Panc1 (cell line): ENCODE measurements around the gene BBS1. TPM values are rescaled to one million over a fixed set of nuclear protein-coding genes. Genes with fewer than 3 reads are reported as not detected.

ENCODE experiments used
- ATAC-seq: fragments of 200-7000 bp; cut with Tn5 transposase; 2 replicates; pipeline ENCODE4 v1.9.1; 2020; ENCODE audit warnings: mild to moderate bottlenecking, moderate library complexity
- BruUV-seq: library from RNA; stranded (reverse); fragments of 400-500 nt; replicated peaks from 2 replicates; lab custom pipeline; 2021; lab: Mats Ljungman, UMichigan
- CTCF ChIA-PET: fragments of 300-600 bp; sonication (Branson Sonifier 250); formaldehyde crosslinking; loops from one replicate; lab custom pipeline; 2022; ENCODE audit warnings: antibody characterized with exemption; lab: Charles Lee
- POLR2A ChIA-PET: fragments of 300-600 bp; sonication (Branson Sonifier 250); formaldehyde crosslinking; loops from one replicate; lab custom pipeline; 2022; ENCODE audit warnings: antibody characterized with exemption; lab: Charles Lee
- DNase-seq: peaks from one replicate; pipeline ENCODE4 v3.0.0-alpha.2; 2010; ENCODE audit warnings: low read depth, low spot score
- H3K27ac ChIP-seq: 2 replicates; pipeline ENCODE4 v1.5.1; 2011; ENCODE audit warnings: mild to moderate bottlenecking, low read length, inconsistent platforms
- H3K27me3 ChIP-seq: fragments of 200-500 bp; sonication (Bioruptor generic); 2 replicates; pipeline ENCODE4 v1.6.0; 2014; ENCODE audit warnings: low read length, inconsistent platforms; ENCODE audit not compliant: control insufficient read depth, insufficient read depth
- H3K36me3 ChIP-seq: fragments of 200-500 bp; sonication (Bioruptor generic); 2 replicates; pipeline ENCODE4 v1.5.1; 2014; ENCODE audit warnings: inconsistent platforms, mild to moderate bottlenecking, low read length, moderate library complexity; ENCODE audit not compliant: control insufficient read depth, insufficient read depth
- H3K4me1 ChIP-seq: 2 replicates; pipeline ENCODE4 v1.5.1; 2011; ENCODE audit warnings: inconsistent platforms, mild to moderate bottlenecking, low read length, moderate library complexity; ENCODE audit not compliant: control insufficient read depth, insufficient read depth
- H3K4me3 ChIP-seq, 2 experiments: 2 replicates each; pipeline ENCODE4 v1.5.1; 2011 to 2012; ENCODE audit warnings: low read depth in 2 of 2, low read length in 2 of 2, mild to moderate bottlenecking in 2 of 2, inconsistent platforms in 1 of 2, moderate library complexity in 1 of 2
- H3K9me3 ChIP-seq: fragments of 200-500 bp; sonication (Bioruptor generic); 2 replicates; pipeline ENCODE4 v1.5.1; 2014; ENCODE audit warnings: low read depth, mild to moderate bottlenecking, inconsistent platforms, low read length, moderate library complexity; ENCODE audit not compliant: control insufficient read depth, insufficient read depth
- CTCF ChIP-seq: fragments of 450-650 bp; IDR thresholded peaks from 2 replicates; pipeline ENCODE4 v1.5.1; 2017; ENCODE audit warnings: mild to moderate bottlenecking
- POLR2AphosphoS5 ChIP-seq: IDR thresholded peaks from 2 replicates; pipeline ENCODE4 v1.6.1; 2012; ENCODE audit warnings: mild to moderate bottlenecking, low read depth, low read length, moderate library complexity
- SIN3A ChIP-seq: IDR thresholded peaks from 2 replicates; pipeline ENCODE4 v1.6.1; 2012; ENCODE audit warnings: low read depth, mild to moderate bottlenecking, low read length, moderate library complexity, borderline replicate concordance; ENCODE audit not compliant: insufficient read depth
- TCF7L2 ChIP-seq: IDR thresholded peaks from 2 replicates; pipeline ENCODE4 v1.6.1; 2011; ENCODE audit warnings: mild to moderate bottlenecking, low read depth, low read length, inconsistent platforms
- in situ Hi-C: cut with HindIII; loops from 2 replicates; pipeline ENCODE4 v1.10.0; 2016; ENCODE audit warnings: low sequenced_read_pairs, low pct_unique_long_range_greater_than_20kb
- intact Hi-C: fragments of 100-400 bp; cut with micrococcal nuclease; formaldehyde crosslinking; loops from one replicate; pipeline ENCODE4 v1.10.0; 2022; ENCODE audit not compliant: unreplicated experiment
- total RNA-seq: library from RNA; stranded (reverse); gene quantifications from one replicate; pipeline ENCODE4 v1.2.1, GENCODE V29; 2021; ENCODE audit not compliant: unreplicated experiment
- TF ChIP-seq, protein P1 (sequence below), 2 experiments: IDR thresholded peaks; 2 replicates each; pipeline ENCODE4 v1.6.1; 2011 to 2012; ENCODE audit warnings: low read depth in 2 of 2, control low read depth in 1 of 2, low read length in 1 of 2, mild to moderate bottlenecking in 1 of 2, moderate library complexity in 1 of 2; ENCODE audit not compliant: insufficient read depth in 1 of 2

The BBS1 gene
- total RNA-seq, 1 experiment from 2014 or later: 26.9 TPM

GRCh38 chr11:66476173-66476840, 34.1 kb upstream of the BBS1 start:
- intact Hi-C loops: no loop called here
- TF ChIP-seq TCF7L2: no peak
- no peak for TF ChIP-seq CTCF
- no peak for TF ChIP-seq POLR2AphosphoS5
- no peak for TF ChIP-seq SIN3A
- TF ChIP-seq, protein P1, sequence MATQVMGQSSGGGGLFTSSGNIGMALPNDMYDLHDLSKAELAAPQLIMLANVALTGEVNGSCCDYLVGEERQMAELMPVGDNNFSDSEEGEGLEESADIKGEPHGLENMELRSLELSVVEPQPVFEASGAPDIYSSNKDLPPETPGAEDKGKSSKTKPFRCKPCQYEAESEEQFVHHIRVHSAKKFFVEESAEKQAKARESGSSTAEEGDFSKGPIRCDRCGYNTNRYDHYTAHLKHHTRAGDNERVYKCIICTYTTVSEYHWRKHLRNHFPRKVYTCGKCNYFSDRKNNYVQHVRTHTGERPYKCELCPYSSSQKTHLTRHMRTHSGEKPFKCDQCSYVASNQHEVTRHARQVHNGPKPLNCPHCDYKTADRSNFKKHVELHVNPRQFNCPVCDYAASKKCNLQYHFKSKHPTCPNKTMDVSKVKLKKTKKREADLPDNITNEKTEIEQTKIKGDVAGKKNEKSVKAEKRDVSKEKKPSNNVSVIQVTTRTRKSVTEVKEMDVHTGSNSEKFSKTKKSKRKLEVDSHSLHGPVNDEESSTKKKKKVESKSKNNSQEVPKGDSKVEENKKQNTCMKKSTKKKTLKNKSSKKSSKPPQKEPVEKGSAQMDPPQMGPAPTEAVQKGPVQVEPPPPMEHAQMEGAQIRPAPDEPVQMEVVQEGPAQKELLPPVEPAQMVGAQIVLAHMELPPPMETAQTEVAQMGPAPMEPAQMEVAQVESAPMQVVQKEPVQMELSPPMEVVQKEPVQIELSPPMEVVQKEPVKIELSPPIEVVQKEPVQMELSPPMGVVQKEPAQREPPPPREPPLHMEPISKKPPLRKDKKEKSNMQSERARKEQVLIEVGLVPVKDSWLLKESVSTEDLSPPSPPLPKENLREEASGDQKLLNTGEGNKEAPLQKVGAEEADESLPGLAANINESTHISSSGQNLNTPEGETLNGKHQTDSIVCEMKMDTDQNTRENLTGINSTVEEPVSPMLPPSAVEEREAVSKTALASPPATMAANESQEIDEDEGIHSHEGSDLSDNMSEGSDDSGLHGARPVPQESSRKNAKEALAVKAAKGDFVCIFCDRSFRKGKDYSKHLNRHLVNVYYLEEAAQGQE (IDR thresholded peaks at IDR 0.05; ENCODE audit: insufficient read depth in 1 of 2, low read depth in 2 of 2, low read length in 1 of 2): no peak
- DNase-seq: no peak

GRCh38 chr11:66476841-66477251, 33.6 kb upstream of the BBS1 start:
- no peak for TF ChIP-seq SIN3A
- TF ChIP-seq TCF7L2: no peak
- no peak for TF ChIP-seq CTCF
- no peak for TF ChIP-seq POLR2AphosphoS5
- TF ChIP-seq, protein P1 (IDR thresholded peaks at IDR 0.05; ENCODE audit: insufficient read depth in 1 of 2, low read depth in 2 of 2, low read length in 1 of 2): no peak
- ChIA-PET POLR2A (no interaction called here), CTCF (no interaction called here)
- no TSS peak for BruUV-seq
- H3K4me1 ChIP-seq: peaks cover 4% of the 10 kb centered on the region
- H3K27me3 ChIP-seq: no peaks in the 10 kb centered on the region
- ATAC-seq (no peak), DNase-seq (no peak)
- no peak overlapping the region for H3K27ac ChIP-seq
- no peaks in the 10 kb centered on the region for H3K36me3 ChIP-seq
- H3K4me3 ChIP-seq: no peak overlapping the region
- in situ Hi-C loops: no loop called here
- intact Hi-C loops: no loop called here
- H3K9me3 ChIP-seq: no peaks in the 10 kb centered on the region

More at GRCh38 chr11:66476173-66476840, 34.1 kb upstream of the BBS1 start:
- H3K4me3 ChIP-seq: no peak overlapping the region
- no peaks in the 10 kb centered on the region for H3K27me3 ChIP-seq
- peaks cover 4% of the 10 kb centered on the region for H3K4me1 ChIP-seq
- no TSS peak for BruUV-seq
- no peak for ATAC-seq
- POLR2A ChIA-PET: no interaction called here
- in situ Hi-C loops: no loop called here
- H3K9me3 ChIP-seq: no peaks in the 10 kb centered on the region
- no peak overlapping the region for H3K27ac ChIP-seq
- no peaks in the 10 kb centered on the region for H3K36me3 ChIP-seq
- CTCF ChIA-PET: no interaction called here
